Brain microvascular endothelial cell (primary cell): ENCODE results near the gene KRT7.
A peak's percentile ranks its signal among the peaks of the same experiment; 100 is the strongest.
"Not testable (repeated sequence)": the region's sequence is repeated elsewhere in the genome, so short reads cannot be mapped to it uniquely, and the experiment has no call there.

Experiments used
- DNase-seq: peaks from one replicate; pipeline ENCODE4 v3.0.0-alpha.2; 2020
- H3K27ac ChIP-seq: fragments of 250-450 bp; sonication (Bioruptor Pico); 2 replicates; pipeline ENCODE4 v1.5.1; 2020; ENCODE audit warnings: mild to moderate bottlenecking, moderate library complexity
- H3K27me3 ChIP-seq: fragments of 250-450 bp; sonication (Bioruptor Pico); replicated peaks from 2 replicates; pipeline ENCODE4 v1.5.1; 2020; ENCODE audit warnings: mild to moderate bottlenecking
- H3K36me3 ChIP-seq: fragments of 250-450 bp; sonication (Bioruptor Pico); replicated peaks from 2 replicates; pipeline ENCODE4 v1.5.1; 2020; ENCODE audit warnings: mild to moderate bottlenecking
- H3K4me3 ChIP-seq: 2 replicates; pipeline ENCODE4 v1.5.1; 2011; ENCODE audit warnings: low read depth, mild to moderate bottlenecking, control low read depth, low read length, moderate library complexity
- CTCF ChIP-seq: IDR thresholded peaks from 2 replicates; pipeline ENCODE4 v1.5.1; 2011; ENCODE audit warnings: low read depth, mild to moderate bottlenecking, moderate library complexity, low read length, control low read depth, inconsistent platforms; ENCODE audit errors: missing control alignments
- in situ Hi-C: cut with HindIII; loops from 2 replicates; pipeline ENCODE4 v1.10.0; 2017; ENCODE audit warnings: low sequenced_read_pairs, low pct_ligation_motif_present

Gene KRT7

GRCh38 chr12:52250048-52250990 lies 17.3 kb downstream of the KRT7 start:
- DNase-seq, result no peak
- H3K4me3 ChIP-seq, result no peak overlapping the region
- no peaks in the 10 kb centered on the region for H3K27me3 ChIP-seq
- no peak overlapping the region for H3K27ac ChIP-seq
- no peaks in the 10 kb centered on the region for H3K36me3 ChIP-seq
- TF ChIP-seq CTCF, result no peak
- in situ Hi-C loops, result no loop called here

GRCh38 chr12:52251367-52252051 lies 18.5 kb downstream of the KRT7 start:
- in situ Hi-C loops, result no loop called here
- H3K27ac ChIP-seq, result no peak overlapping the region
- no peak for DNase-seq
- no peaks in the 10 kb centered on the region for H3K27me3 ChIP-seq
- no peak overlapping the region for H3K4me3 ChIP-seq
- TF ChIP-seq CTCF, result no peak
- no peaks in the 10 kb centered on the region for H3K36me3 ChIP-seq

GRCh38 chr12:52252175-52252615 lies 19.2 kb downstream of the KRT7 start:
- in situ Hi-C loops, H3K27ac ChIP-seq, DNase-seq, H3K36me3 ChIP-seq, H3K27me3 ChIP-seq, H3K4me3 ChIP-seq: not testable (repeated sequence)
- peak; percentile 43 for TF ChIP-seq CTCF

GRCh38 chr12:52252728-52253343 lies 19.8 kb downstream of the KRT7 start:
- TF ChIP-seq CTCF, result no peak
- Histone ChIP-seq H3K4me3 (no peak overlapping the region), H3K36me3 (no peaks in the 10 kb centered on the region), H3K27ac (no peak overlapping the region), H3K27me3 (peaks cover 4% of the 10 kb centered on the region)
- in situ Hi-C loops, result no loop called here
- DNase-seq, result no peak

GRCh38 chr12:52253391-52254179 lies 20.5 kb downstream of the KRT7 start:
- H3K4me3 ChIP-seq, result no peak overlapping the region
- H3K27ac ChIP-seq, result no peak overlapping the region
- DNase-seq, result no peak
- in situ Hi-C loops, result no loop called here
- no peaks in the 10 kb centered on the region for H3K36me3 ChIP-seq
- peaks cover 7% of the 10 kb centered on the region for H3K27me3 ChIP-seq
- TF ChIP-seq CTCF, result no peak
